ENCODE measurements around the gene BTNL3.

BTNL3 gene

GRCh38 chr5:181020688-181021087 lies 32.0 kb downstream of the BTNL3 start:
- in situ Hi-C loops (cut with HindIII; ENCODE audit: low sequenced_read_pairs) = no loop called here
- no peak overlapping the region for H3K4me3 ChIP-seq (ENCODE audit: low read depth, low read length)
- TF ChIP-seq, protein P1, sequence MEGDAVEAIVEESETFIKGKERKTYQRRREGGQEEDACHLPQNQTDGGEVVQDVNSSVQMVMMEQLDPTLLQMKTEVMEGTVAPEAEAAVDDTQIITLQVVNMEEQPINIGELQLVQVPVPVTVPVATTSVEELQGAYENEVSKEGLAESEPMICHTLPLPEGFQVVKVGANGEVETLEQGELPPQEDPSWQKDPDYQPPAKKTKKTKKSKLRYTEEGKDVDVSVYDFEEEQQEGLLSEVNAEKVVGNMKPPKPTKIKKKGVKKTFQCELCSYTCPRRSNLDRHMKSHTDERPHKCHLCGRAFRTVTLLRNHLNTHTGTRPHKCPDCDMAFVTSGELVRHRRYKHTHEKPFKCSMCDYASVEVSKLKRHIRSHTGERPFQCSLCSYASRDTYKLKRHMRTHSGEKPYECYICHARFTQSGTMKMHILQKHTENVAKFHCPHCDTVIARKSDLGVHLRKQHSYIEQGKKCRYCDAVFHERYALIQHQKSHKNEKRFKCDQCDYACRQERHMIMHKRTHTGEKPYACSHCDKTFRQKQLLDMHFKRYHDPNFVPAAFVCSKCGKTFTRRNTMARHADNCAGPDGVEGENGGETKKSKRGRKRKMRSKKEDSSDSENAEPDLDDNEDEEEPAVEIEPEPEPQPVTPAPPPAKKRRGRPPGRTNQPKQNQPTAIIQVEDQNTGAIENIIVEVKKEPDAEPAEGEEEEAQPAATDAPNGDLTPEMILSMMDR (IDR thresholded peaks at IDR 0.05; ENCODE audit: low read depth, low read length) = no peak
- DNase-seq (ENCODE audit: low read depth, low spot score) = no peak

- H3K4me3 ChIP-seq (ENCODE audit: low read depth, low read length) = no peak overlapping the region
- in situ Hi-C loops (cut with HindIII; ENCODE audit: low sequenced_read_pairs) = no loop called here
- DNase-seq (ENCODE audit: low read depth, low spot score) = no peak
- TF ChIP-seq, protein P1 (IDR thresholded peaks at IDR 0.05; ENCODE audit: low read depth, low read length) = no peak
Measured at GRCh38 chr5:181024245-181025064, 35.8 kb downstream of the BTNL3 start.

DNA sequence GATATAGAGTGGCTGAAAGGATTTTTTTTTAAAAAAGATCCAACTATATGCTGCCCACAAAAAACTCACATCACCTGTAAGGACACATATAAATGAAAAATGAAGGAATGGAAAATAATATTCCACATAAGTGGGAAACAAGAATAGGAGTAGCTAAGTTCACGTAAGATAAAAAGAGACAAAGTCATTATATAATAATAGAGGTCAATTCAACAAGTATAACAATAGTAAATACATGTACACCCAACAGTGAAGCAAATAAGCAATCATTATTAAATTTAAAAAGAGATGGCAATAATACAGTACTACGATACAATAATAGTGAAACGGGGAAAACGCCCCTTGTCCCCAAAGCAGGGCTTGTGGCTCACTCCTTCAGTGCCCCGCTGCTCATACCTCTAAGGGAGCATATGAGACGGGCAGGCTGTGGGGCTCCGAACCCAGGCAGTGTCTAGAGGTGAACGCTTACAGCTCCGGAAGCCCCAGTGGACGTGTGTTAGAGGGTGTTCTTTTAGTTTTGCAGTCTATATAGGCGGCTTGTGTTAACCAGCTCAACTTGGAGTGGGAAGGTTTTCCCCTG lies 38.9 kb downstream of the BTNL3 start:
- H3K4me3 ChIP-seq (ENCODE audit: low read depth, low read length) = no peak overlapping the region
- TF ChIP-seq, protein P1 (IDR thresholded peaks at IDR 0.05; ENCODE audit: low read depth, low read length) = no peak
- DNase-seq (ENCODE audit: low read depth, low spot score) = no peak
- in situ Hi-C loops (cut with HindIII; ENCODE audit: low sequenced_read_pairs) = no loop called here

GRCh38 chr5:181028032-181028819 lies 39.6 kb downstream of the BTNL3 start:
- DNase-seq (ENCODE audit: low read depth, low spot score) = no peak
- in situ Hi-C loops (cut with HindIII; ENCODE audit: low sequenced_read_pairs) = no loop called here

GRCh38 chr5:181031716-181032115 lies 43.1 kb downstream of the BTNL3 start:
- TF ChIP-seq, protein P1 (IDR thresholded peaks at IDR 0.05; ENCODE audit: low read depth, low read length) = no peak
- no peak for DNase-seq (ENCODE audit: low read depth, low spot score)
- H3K4me3 ChIP-seq (ENCODE audit: low read depth, low read length) = no peak overlapping the region
- in situ Hi-C loops (cut with HindIII; ENCODE audit: low sequenced_read_pairs) = no loop called here

More at GRCh38 chr5:181028032-181028819, 39.6 kb downstream of the BTNL3 start:
- H3K4me3 ChIP-seq (ENCODE audit: low read depth, low read length) = no peak overlapping the region
- TF ChIP-seq, protein P1 (IDR thresholded peaks at IDR 0.05; ENCODE audit: low read depth, low read length) = no peak

DNA sequence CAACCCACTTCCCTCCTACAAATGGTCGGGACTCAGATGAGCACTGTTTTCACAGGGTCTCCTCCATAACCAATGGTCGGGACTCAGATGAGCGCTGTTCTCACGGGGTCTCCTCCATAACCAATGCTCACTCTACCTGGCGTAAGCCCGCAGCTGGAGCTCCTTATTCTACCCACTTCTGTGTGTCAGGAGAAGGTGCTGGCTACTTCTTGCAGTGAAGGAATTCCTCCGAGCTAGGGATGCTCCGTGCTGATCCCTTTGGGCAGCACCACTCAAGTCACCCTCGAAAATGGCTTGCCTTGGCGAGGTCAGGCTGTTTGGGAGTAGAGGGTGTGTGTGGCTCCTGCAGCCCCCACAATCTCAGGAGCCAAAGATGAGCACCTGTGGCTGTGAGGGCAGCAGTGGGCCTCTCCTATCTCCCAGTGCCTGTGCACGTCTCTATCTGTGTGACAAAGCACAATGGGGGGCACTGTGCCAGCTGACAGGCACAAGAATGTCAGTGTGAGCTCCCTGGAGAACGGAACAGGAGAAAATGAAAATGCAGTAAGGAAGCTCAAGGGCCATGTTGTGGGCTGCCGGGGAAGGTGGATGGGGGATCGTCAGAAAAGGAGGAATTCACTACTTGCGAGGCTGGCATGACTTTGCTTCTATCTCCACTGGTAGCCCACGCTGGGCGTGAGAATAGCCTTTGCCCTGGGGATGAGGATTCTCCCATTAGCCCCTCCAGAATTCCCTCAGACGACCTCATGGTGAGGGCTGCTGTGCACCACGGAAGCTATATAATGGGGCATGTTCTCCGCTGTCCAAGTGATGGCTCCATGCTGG lies 47.6 kb downstream of the BTNL3 start:
- in situ Hi-C loops (cut with HindIII; ENCODE audit: low sequenced_read_pairs) = no loop called here
- TF ChIP-seq, protein P1 (IDR thresholded peaks at IDR 0.05; ENCODE audit: low read depth, low read length) = no peak
- no peak for DNase-seq (ENCODE audit: low read depth, low spot score)
- H3K4me3 ChIP-seq (ENCODE audit: low read depth, low read length) = no peak overlapping the region

Measured in astrocyte of the spinal cord (primary cell).